ENCODE results near the gene ASS1. TPM values are rescaled to one million over a fixed set of nuclear protein-coding genes. Genes with fewer than 3 reads are reported as not detected.
"Not testable (repeated sequence)": the region's sequence is repeated elsewhere in the genome, so short reads cannot be mapped to it uniquely, and the experiment has no call there.

The ASS1 gene
- total RNA-seq, 1 donor from 2014 or later: 3.1 TPM

DNA sequence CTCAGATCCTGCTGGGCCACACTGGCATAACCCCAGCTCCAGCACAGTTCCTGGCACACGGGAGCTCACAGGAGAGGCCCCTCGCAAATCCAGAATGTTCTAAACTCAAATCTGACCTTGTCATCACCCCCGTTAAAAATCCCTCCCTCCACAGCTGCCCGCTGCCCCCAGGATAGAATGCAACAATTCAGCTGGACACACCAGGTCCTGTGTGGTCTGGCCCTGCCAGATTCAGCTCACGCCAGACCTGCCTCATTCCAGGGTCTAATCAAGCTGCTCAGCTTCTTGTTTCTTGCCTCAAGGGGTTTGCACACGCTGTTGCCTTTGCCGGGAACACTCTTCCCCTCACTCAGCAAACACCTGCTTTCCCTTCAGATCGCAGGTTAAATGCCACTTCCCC, 45.0 kb upstream of the ASS1 start:
- peaks cover 21% of the 10 kb centered on the region for H3K36me3 Mint-ChIP-seq (ENCODE audit: low read depth, unreplicated experiment)
- no peak overlapping the region for H3K4me3 Mint-ChIP-seq (ENCODE audit: unreplicated experiment)
- H3K9me3 Mint-ChIP-seq (ENCODE audit: unreplicated experiment): no peaks in the 10 kb centered on the region
- TF ChIP-seq, protein P1, sequence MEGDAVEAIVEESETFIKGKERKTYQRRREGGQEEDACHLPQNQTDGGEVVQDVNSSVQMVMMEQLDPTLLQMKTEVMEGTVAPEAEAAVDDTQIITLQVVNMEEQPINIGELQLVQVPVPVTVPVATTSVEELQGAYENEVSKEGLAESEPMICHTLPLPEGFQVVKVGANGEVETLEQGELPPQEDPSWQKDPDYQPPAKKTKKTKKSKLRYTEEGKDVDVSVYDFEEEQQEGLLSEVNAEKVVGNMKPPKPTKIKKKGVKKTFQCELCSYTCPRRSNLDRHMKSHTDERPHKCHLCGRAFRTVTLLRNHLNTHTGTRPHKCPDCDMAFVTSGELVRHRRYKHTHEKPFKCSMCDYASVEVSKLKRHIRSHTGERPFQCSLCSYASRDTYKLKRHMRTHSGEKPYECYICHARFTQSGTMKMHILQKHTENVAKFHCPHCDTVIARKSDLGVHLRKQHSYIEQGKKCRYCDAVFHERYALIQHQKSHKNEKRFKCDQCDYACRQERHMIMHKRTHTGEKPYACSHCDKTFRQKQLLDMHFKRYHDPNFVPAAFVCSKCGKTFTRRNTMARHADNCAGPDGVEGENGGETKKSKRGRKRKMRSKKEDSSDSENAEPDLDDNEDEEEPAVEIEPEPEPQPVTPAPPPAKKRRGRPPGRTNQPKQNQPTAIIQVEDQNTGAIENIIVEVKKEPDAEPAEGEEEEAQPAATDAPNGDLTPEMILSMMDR (IDR thresholded peaks at IDR 0.05; ENCODE audit: unreplicated experiment): no peak
- no peak overlapping the region for H3K27ac Mint-ChIP-seq (ENCODE audit: unreplicated experiment)
- DNase-seq (ENCODE audit: low spot score): no peak
- H3K27me3 Mint-ChIP-seq (ENCODE audit: unreplicated experiment): peaks cover 10% of the 10 kb centered on the region
- peaks cover 3% of the 10 kb centered on the region for H3K4me1 Mint-ChIP-seq (ENCODE audit: unreplicated experiment)

- H3K27ac Mint-ChIP-seq (ENCODE audit: unreplicated experiment): no peak overlapping the region
- peaks cover 10% of the 10 kb centered on the region for H3K27me3 Mint-ChIP-seq (ENCODE audit: unreplicated experiment)
- no peak overlapping the region for H3K4me3 Mint-ChIP-seq (ENCODE audit: unreplicated experiment)
- H3K36me3 Mint-ChIP-seq (ENCODE audit: low read depth, unreplicated experiment): peaks cover 18% of the 10 kb centered on the region
- H3K9me3 Mint-ChIP-seq (ENCODE audit: unreplicated experiment): no peaks in the 10 kb centered on the region
- H3K4me1 Mint-ChIP-seq (ENCODE audit: unreplicated experiment): no peaks in the 10 kb centered on the region
- TF ChIP-seq, protein P1 (IDR thresholded peaks at IDR 0.05; ENCODE audit: unreplicated experiment): no peak
- no peak for DNase-seq (ENCODE audit: low spot score)
Measured at GRCh38 chr9:130400870-130401269, 43.9 kb upstream of the ASS1 start.

DNA sequence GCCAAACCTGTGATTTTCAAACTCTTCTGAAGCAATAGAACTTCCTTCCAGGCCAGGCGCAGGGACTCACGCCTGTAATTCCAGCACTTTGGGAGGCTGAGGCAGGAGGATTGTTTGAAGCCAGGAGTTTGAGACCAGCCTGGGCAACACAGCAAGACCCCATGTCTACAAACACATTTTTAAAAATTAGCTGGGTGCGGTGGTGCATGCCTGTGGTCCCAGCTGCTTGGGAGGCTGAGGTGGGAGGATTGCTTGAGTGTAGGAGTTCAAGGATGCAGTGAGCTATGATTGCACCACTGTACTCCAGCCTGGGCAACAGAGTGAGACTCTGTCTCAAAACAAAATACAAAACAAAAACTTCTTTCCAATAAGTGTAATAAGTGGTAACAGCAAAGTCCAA, 43.0 kb upstream of the ASS1 start:
- not testable (repeated sequence) for DNase-seq (ENCODE audit: low spot score); H3K9me3 Mint-ChIP-seq (ENCODE audit: unreplicated experiment); H3K4me3 Mint-ChIP-seq (ENCODE audit: unreplicated experiment); H3K27me3 Mint-ChIP-seq (ENCODE audit: unreplicated experiment); H3K4me1 Mint-ChIP-seq (ENCODE audit: unreplicated experiment); H3K27ac Mint-ChIP-seq (ENCODE audit: unreplicated experiment)
- H3K36me3 Mint-ChIP-seq (ENCODE audit: low read depth, unreplicated experiment): peaks cover 15% of the 10 kb centered on the region

- H3K27ac Mint-ChIP-seq (ENCODE audit: unreplicated experiment): no peak overlapping the region
Measured at GRCh38 chr9:130402243-130402642, 42.5 kb upstream of the ASS1 start.

DNA sequence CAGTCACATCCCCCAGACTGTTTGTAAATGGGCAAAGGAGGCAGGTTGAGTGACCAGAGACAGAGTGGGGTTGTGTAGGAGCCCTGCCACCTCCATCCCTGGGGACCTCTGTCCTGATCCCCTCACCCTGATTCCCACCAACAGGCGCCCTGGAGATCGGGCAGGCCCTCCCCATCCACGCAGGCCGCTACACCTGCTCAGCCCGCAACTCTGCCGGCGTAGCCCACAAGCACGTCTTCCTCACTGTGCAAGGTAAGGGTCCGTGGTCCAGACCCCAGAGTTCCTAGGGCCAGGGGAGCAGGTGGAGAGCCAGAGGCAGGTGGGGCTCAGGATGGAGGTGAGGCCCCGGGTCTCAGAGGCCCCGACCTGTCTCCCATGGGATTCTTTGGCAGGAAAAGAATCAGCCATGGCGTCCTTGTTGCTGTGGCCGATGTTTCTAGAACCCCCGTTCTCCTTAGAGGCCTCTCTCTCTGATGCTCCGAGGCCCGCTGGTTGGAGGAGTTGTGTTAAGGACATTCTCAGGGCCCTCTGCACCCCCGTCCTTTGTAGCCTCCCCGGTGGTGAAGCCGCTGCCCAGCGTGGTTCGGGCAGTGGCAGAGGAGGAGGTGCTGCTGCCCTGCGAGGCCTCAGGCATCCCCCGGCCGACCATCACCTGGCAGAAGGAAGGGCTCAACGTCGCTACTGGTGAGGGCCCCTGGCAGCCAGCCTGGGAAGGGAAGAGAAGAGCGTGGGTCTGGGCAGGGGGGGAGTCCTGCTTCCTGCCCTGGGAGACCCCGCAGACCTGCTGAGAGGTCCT, 41.9 kb upstream of the ASS1 start:
- TF ChIP-seq, protein P1 (IDR thresholded peaks at IDR 0.05; ENCODE audit: unreplicated experiment): no peak
- no peaks in the 10 kb centered on the region for H3K9me3 Mint-ChIP-seq (ENCODE audit: unreplicated experiment)
- no peak for DNase-seq (ENCODE audit: low spot score)
- peaks cover 11% of the 10 kb centered on the region for H3K36me3 Mint-ChIP-seq (ENCODE audit: low read depth, unreplicated experiment)
- no peaks in the 10 kb centered on the region for H3K4me1 Mint-ChIP-seq (ENCODE audit: unreplicated experiment)
- no peak overlapping the region for H3K27ac Mint-ChIP-seq (ENCODE audit: unreplicated experiment)
- peaks cover 10% of the 10 kb centered on the region for H3K27me3 Mint-ChIP-seq (ENCODE audit: unreplicated experiment)
- no peak overlapping the region for H3K4me3 Mint-ChIP-seq (ENCODE audit: unreplicated experiment)

More at GRCh38 chr9:130402243-130402642, 42.5 kb upstream of the ASS1 start:
- TF ChIP-seq, protein P1 (IDR thresholded peaks at IDR 0.05; ENCODE audit: unreplicated experiment): no peak
- Mint-ChIP-seq H3K4me3 (ENCODE audit: unreplicated experiment) (no peak overlapping the region), H3K27me3 (ENCODE audit: unreplicated experiment) (peaks cover 10% of the 10 kb centered on the region), H3K36me3 (ENCODE audit: low read depth, unreplicated experiment) (peaks cover 11% of the 10 kb centered on the region), H3K4me1 (ENCODE audit: unreplicated experiment) (no peaks in the 10 kb centered on the region), H3K9me3 (ENCODE audit: unreplicated experiment) (no peaks in the 10 kb centered on the region)
- DNase-seq (ENCODE audit: low spot score): no peak
